ENCODE measurements around the gene SH3GL1.

The SH3GL1 gene

GRCh38 chr19:4431808-4432674 lies 31.7 kb upstream of the SH3GL1 start:
- Histone ChIP-seq H3K27me3 (replicated peaks; ENCODE audit: control insufficient read depth, insufficient read depth, low read length, poor library complexity, severe bottlenecking) (no peaks in the 10 kb centered on the region), H3K36me3 (ENCODE audit: control insufficient read depth, insufficient read depth, low read length) (peaks cover 6% of the 10 kb centered on the region), H3K27ac (ENCODE audit: insufficient read depth, low read length, poor library complexity, severe bottlenecking) (no peak overlapping the region), H3K4me1 (ENCODE audit: control insufficient read depth, insufficient read depth, low read length, poor library complexity, severe bottlenecking) (no peaks in the 10 kb centered on the region), H3K9me3 (ENCODE audit: control insufficient read depth, low read length) (no peaks in the 10 kb centered on the region), H3K4me3 (ENCODE audit: insufficient read depth, low read depth, low read length, poor library complexity, severe bottlenecking) (no peak overlapping the region)
- DNase-seq, result no peak

- H3K9me3 ChIP-seq (ENCODE audit: control insufficient read depth, low read length), result no peaks in the 10 kb centered on the region
- H3K36me3 ChIP-seq (ENCODE audit: control insufficient read depth, insufficient read depth, low read length), result peaks cover 6% of the 10 kb centered on the region
- no peak overlapping the region for H3K27ac ChIP-seq (ENCODE audit: insufficient read depth, low read length, poor library complexity, severe bottlenecking)
- H3K4me3 ChIP-seq (ENCODE audit: insufficient read depth, low read depth, low read length, poor library complexity, severe bottlenecking), result no peak overlapping the region
- DNase-seq, result no peak
- no peaks in the 10 kb centered on the region for H3K4me1 ChIP-seq (ENCODE audit: control insufficient read depth, insufficient read depth, low read length, poor library complexity, severe bottlenecking)
- no peaks in the 10 kb centered on the region for H3K27me3 ChIP-seq (replicated peaks; ENCODE audit: control insufficient read depth, insufficient read depth, low read length, poor library complexity, severe bottlenecking)
Observed at GRCh38 chr19:4431296-4431695, 30.9 kb upstream of the SH3GL1 start.

- Histone ChIP-seq H3K9me3 (ENCODE audit: control insufficient read depth, low read length) (no peaks in the 10 kb centered on the region), H3K36me3 (ENCODE audit: control insufficient read depth, insufficient read depth, low read length) (peaks cover 6% of the 10 kb centered on the region), H3K27ac (ENCODE audit: insufficient read depth, low read length, poor library complexity, severe bottlenecking) (no peak overlapping the region), H3K4me1 (ENCODE audit: control insufficient read depth, insufficient read depth, low read length, poor library complexity, severe bottlenecking) (no peaks in the 10 kb centered on the region), H3K4me3 (ENCODE audit: insufficient read depth, low read depth, low read length, poor library complexity, severe bottlenecking) (no peak overlapping the region), H3K27me3 (replicated peaks; ENCODE audit: control insufficient read depth, insufficient read depth, low read length, poor library complexity, severe bottlenecking) (no peaks in the 10 kb centered on the region)
- DNase-seq, result no peak
Observed at GRCh38 chr19:4430760-4431159, 30.4 kb upstream of the SH3GL1 start.

DNA sequence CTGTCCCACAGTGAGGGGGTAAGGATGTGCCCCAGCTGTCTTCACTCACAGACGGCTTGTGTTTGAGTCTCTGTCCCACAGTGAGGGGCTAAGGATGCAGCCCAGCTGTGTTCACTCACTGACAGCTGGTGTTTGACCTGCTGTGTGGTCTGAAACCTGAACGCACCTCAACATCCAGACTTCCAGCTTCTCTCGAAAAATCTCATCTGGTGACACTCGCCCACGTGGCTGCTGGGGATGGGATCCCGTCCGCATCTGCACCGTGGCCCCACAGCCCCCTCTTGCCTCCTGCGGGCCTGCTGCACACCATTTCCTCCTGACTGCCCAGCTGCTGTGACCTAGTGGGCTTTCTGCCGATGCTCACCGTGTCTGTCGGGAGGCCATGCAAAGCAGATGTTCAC lies 29.4 kb upstream of the SH3GL1 start:
- Histone ChIP-seq H3K4me1 (ENCODE audit: control insufficient read depth, insufficient read depth, low read length, poor library complexity, severe bottlenecking) (no peaks in the 10 kb centered on the region), H3K4me3 (ENCODE audit: insufficient read depth, low read depth, low read length, poor library complexity, severe bottlenecking) (no peak overlapping the region), H3K27me3 (replicated peaks; ENCODE audit: control insufficient read depth, insufficient read depth, low read length, poor library complexity, severe bottlenecking) (no peaks in the 10 kb centered on the region), H3K36me3 (ENCODE audit: control insufficient read depth, insufficient read depth, low read length) (peaks cover 6% of the 10 kb centered on the region), H3K9me3 (ENCODE audit: control insufficient read depth, low read length) (no peaks in the 10 kb centered on the region), H3K27ac (ENCODE audit: insufficient read depth, low read length, poor library complexity, severe bottlenecking) (no peak overlapping the region)
- DNase-seq, result no peak

DNA sequence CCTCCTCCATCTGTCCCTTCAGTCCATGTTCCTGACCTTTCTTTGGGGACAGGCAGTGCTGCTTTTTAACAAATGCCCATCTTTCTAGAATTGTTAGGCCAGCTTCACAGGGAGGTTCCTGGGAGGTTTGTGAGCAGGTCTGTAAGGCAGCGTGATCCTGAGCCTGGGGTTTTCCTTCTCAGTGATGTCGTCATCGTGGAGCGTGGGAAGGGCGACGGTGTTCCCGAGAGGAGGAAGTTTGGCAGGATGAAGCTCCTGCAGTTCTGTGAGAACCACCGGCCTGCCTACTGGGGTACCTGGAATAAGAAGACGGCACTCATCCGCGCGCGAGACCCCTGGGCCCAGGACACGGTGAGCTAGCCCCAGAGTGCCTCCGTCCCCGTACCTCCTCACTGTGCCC lies 28.9 kb upstream of the SH3GL1 start:
- DNase-seq, result no peak
- peaks cover 6% of the 10 kb centered on the region for H3K36me3 ChIP-seq (ENCODE audit: control insufficient read depth, insufficient read depth, low read length)

GRCh38 chr19:4428326-4428975 lies 28.1 kb upstream of the SH3GL1 start:
- H3K4me3 ChIP-seq (ENCODE audit: insufficient read depth, low read depth, low read length, poor library complexity, severe bottlenecking), result no peak overlapping the region
- no peak overlapping the region for H3K27ac ChIP-seq (ENCODE audit: insufficient read depth, low read length, poor library complexity, severe bottlenecking)
- no peaks in the 10 kb centered on the region for H3K27me3 ChIP-seq (replicated peaks; ENCODE audit: control insufficient read depth, insufficient read depth, low read length, poor library complexity, severe bottlenecking)
- H3K9me3 ChIP-seq (ENCODE audit: control insufficient read depth, low read length), result no peaks in the 10 kb centered on the region
- DNase-seq, result no peak
- peaks cover 6% of the 10 kb centered on the region for H3K36me3 ChIP-seq (ENCODE audit: control insufficient read depth, insufficient read depth, low read length)
- H3K4me1 ChIP-seq (ENCODE audit: control insufficient read depth, insufficient read depth, low read length, poor library complexity, severe bottlenecking), result no peaks in the 10 kb centered on the region

More for the DNA sequence above, 28.9 kb upstream of the SH3GL1 start:
- Histone ChIP-seq H3K4me1 (ENCODE audit: control insufficient read depth, insufficient read depth, low read length, poor library complexity, severe bottlenecking) (no peaks in the 10 kb centered on the region), H3K27me3 (replicated peaks; ENCODE audit: control insufficient read depth, insufficient read depth, low read length, poor library complexity, severe bottlenecking) (no peaks in the 10 kb centered on the region), H3K4me3 (ENCODE audit: insufficient read depth, low read depth, low read length, poor library complexity, severe bottlenecking) (no peak overlapping the region), H3K9me3 (ENCODE audit: control insufficient read depth, low read length) (no peaks in the 10 kb centered on the region), H3K27ac (ENCODE audit: insufficient read depth, low read length, poor library complexity, severe bottlenecking) (no peak overlapping the region)

DNA sequence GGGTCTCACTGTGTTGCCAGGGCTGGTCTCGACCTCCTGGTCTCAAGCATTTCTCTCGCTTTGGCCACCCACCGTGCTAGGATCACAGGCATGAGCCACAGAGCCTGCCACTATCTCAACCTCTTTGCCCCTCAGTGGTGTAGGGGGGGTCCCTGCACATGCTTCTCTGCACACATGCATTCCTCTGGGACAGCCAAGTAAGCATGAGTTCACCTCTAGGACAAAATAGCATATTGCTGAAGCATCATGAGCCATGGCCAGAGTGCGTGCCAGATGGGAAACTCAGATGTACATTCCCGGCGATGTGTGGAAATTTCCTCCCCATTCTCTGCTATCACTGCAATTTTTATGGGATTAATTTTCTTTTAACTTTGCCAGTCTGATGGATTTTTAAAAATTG lies 25.2 kb upstream of the SH3GL1 start:
- H3K27ac ChIP-seq (ENCODE audit: insufficient read depth, low read length, poor library complexity, severe bottlenecking), result no peak overlapping the region
- no peaks in the 10 kb centered on the region for H3K4me1 ChIP-seq (ENCODE audit: control insufficient read depth, insufficient read depth, low read length, poor library complexity, severe bottlenecking)
- H3K9me3 ChIP-seq (ENCODE audit: control insufficient read depth, low read length), result no peaks in the 10 kb centered on the region
- no peak overlapping the region for H3K4me3 ChIP-seq (ENCODE audit: insufficient read depth, low read depth, low read length, poor library complexity, severe bottlenecking)
- H3K36me3 ChIP-seq (ENCODE audit: control insufficient read depth, insufficient read depth, low read length), result peaks cover 6% of the 10 kb centered on the region
- H3K27me3 ChIP-seq (replicated peaks; ENCODE audit: control insufficient read depth, insufficient read depth, low read length, poor library complexity, severe bottlenecking), result no peaks in the 10 kb centered on the region
- no peak for DNase-seq

DNA sequence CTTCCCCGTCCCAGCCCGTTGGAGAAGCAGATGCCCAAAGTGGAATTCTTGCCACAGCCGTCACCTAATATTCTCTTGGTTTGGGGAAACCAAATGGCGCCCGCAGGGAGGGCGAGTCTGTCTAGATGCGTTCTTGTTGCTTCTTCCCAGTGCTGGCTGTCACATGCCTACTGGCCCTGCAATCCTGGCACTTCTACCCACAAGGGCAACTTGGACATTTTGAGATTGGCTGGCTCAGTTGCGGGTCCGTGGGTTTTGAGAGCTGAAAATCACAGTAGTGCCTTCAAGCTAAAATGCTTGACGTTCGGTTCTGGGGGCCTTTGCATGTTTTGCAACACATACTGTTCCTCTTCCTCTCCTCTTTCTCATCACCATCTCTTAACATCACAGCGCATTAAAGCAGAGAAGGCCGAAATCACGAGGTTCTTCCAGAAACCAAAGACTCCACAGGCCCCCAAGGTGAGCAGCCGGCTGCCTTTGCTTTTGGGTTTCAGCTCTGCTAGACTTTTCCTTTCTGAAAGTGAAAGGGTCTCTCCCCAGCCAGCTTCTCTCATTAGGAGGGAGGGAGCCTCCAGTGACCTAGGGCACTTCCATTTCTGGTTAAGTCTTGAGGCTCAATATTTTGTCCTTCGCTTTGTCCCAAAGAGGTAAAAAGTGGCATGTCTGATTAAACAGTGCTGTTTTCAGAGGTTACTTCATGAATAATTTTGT lies 23.2 kb upstream of the SH3GL1 start:
- H3K27ac ChIP-seq (ENCODE audit: insufficient read depth, low read length, poor library complexity, severe bottlenecking), result no peak overlapping the region
- no peak overlapping the region for H3K4me3 ChIP-seq (ENCODE audit: insufficient read depth, low read depth, low read length, poor library complexity, severe bottlenecking)
- DNase-seq, result no peak
- no peaks in the 10 kb centered on the region for H3K27me3 ChIP-seq (replicated peaks; ENCODE audit: control insufficient read depth, insufficient read depth, low read length, poor library complexity, severe bottlenecking)
- no peaks in the 10 kb centered on the region for H3K9me3 ChIP-seq (ENCODE audit: control insufficient read depth, low read length)
- no peaks in the 10 kb centered on the region for H3K4me1 ChIP-seq (ENCODE audit: control insufficient read depth, insufficient read depth, low read length, poor library complexity, severe bottlenecking)
- H3K36me3 ChIP-seq (ENCODE audit: control insufficient read depth, insufficient read depth, low read length), result no peaks in the 10 kb centered on the region

- Histone ChIP-seq H3K4me1 (ENCODE audit: control insufficient read depth, insufficient read depth, low read length, poor library complexity, severe bottlenecking) (no peaks in the 10 kb centered on the region), H3K36me3 (ENCODE audit: control insufficient read depth, insufficient read depth, low read length) (no peaks in the 10 kb centered on the region), H3K27ac (ENCODE audit: insufficient read depth, low read length, poor library complexity, severe bottlenecking) (no peak overlapping the region), H3K4me3 (ENCODE audit: insufficient read depth, low read depth, low read length, poor library complexity, severe bottlenecking) (no peak overlapping the region), H3K27me3 (replicated peaks; ENCODE audit: control insufficient read depth, insufficient read depth, low read length, poor library complexity, severe bottlenecking) (no peaks in the 10 kb centered on the region), H3K9me3 (ENCODE audit: control insufficient read depth, low read length) (no peaks in the 10 kb centered on the region)
- DNase-seq, result no peak
Observed at GRCh38 chr19:4416268-4416667, 15.9 kb upstream of the SH3GL1 start.

DNA sequence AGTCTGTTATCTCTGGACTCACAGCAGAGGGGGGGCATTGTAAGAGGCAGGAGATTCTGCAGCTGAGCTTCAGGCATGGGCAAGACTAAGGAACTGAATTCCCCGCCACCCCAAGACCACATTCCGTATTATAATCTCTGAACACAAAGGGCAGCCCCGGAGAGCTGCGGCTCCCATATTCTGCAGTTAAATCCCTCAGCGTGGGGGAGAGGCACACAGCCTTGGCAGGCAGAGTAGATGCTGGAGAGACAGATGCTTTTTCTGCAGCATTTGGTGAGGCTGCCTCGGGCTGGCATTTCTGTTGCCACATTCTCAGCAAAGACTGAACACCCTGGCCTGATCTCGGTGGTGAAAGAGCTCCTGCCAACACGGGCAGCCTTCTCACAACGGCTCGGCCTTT lies 15.0 kb upstream of the SH3GL1 start:
- no peak overlapping the region for H3K27ac ChIP-seq (ENCODE audit: insufficient read depth, low read length, poor library complexity, severe bottlenecking)
- no peaks in the 10 kb centered on the region for H3K27me3 ChIP-seq (replicated peaks; ENCODE audit: control insufficient read depth, insufficient read depth, low read length, poor library complexity, severe bottlenecking)
- no peaks in the 10 kb centered on the region for H3K36me3 ChIP-seq (ENCODE audit: control insufficient read depth, insufficient read depth, low read length)
- H3K9me3 ChIP-seq (ENCODE audit: control insufficient read depth, low read length), result no peaks in the 10 kb centered on the region
- DNase-seq, result no peak
- H3K4me1 ChIP-seq (ENCODE audit: control insufficient read depth, insufficient read depth, low read length, poor library complexity, severe bottlenecking), result no peaks in the 10 kb centered on the region
- H3K4me3 ChIP-seq (ENCODE audit: insufficient read depth, low read depth, low read length, poor library complexity, severe bottlenecking), result no peak overlapping the region

All from effector memory CD4-positive, alpha-beta T cell (primary cell).